Sigmoid colon (tissue), 4 donors: ENCODE data around the gene ITPK1.

ENCODE experiments used
- CTCF ChIP-seq, 4 experiments: fragments of 450-650 bp in 3 of 4; fragments of 200-600 bp in 1 of 4; IDR thresholded peaks; one replicate each; pipeline ENCODE4 v1.5.1; 2016 to 2019; ENCODE audit warnings: antibody characterized with exemption in 4 of 4, mild to moderate bottlenecking in 3 of 4, moderate library complexity in 2 of 4
- EP300 ChIP-seq, 4 donors: sonication (generic); formaldehyde crosslinking; IDR thresholded peaks; one replicate each; pipeline ENCODE4 v1.6.1; 2017; ENCODE audit warnings: antibody characterized with exemption in 4 of 4
- POLR2A ChIP-seq, 2 donors: fragments of 450-650 bp; IDR thresholded peaks; one replicate each; pipeline ENCODE4 v1.6.1; 2016; ENCODE audit warnings: antibody characterized with exemption in 2 of 2, mild to moderate bottlenecking in 2 of 2, moderate library complexity in 2 of 2

GRCh38 chr14:93035917-93036651, 79.6 kb downstream of the ITPK1 start:
- TF ChIP-seq CTCF (IDR thresholded peaks at IDR 0.05) (no peak), POLR2A (IDR thresholded peaks at IDR 0.05) (no peak), EP300 (IDR thresholded peaks at IDR 0.05) (no peak)
